ENCODE measurements around the gene LGALS12.
A peak's percentile ranks its signal among the peaks of the same experiment; 100 is the strongest.
"Not testable (repeated sequence)": the region's sequence is repeated elsewhere in the genome, so short reads cannot be mapped to it uniquely, and the experiment has no call there.

Gene LGALS12

GRCh38 chr11:63504933-63505586 is 824 bp upstream of the LGALS12 start:
- no peak for DNase-seq (ENCODE audit: low spot score)

- DNase-seq (ENCODE audit: low spot score) = no peak
These were observed 992 bp downstream of the LGALS12 start for GRCh38 chr11:63506876-63507275.

- no peak for DNase-seq (ENCODE audit: low spot score)
These were observed 1.6 kb downstream of the LGALS12 start for GRCh38 chr11:63507511-63507910.

GRCh38 chr11:63508009-63508408 is 2.1 kb downstream of the LGALS12 start:
- DNase-seq (ENCODE audit: low spot score) = peak; percentile 11

GRCh38 chr11:63508745-63509144 is 2.9 kb downstream of the LGALS12 start:
- DNase-seq (ENCODE audit: low spot score) = no peak

- DNase-seq (ENCODE audit: low spot score) = no peak
These were observed 4.6 kb downstream of the LGALS12 start for GRCh38 chr11:63510360-63511047.

- DNase-seq (ENCODE audit: low spot score) = no peak
These were observed 5.3 kb downstream of the LGALS12 start for GRCh38 chr11:63511048-63511748.

GRCh38 chr11:63512816-63513215 is 6.9 kb downstream of the LGALS12 start:
- no peak for DNase-seq (ENCODE audit: low spot score)

GRCh38 chr11:63516109-63516508 is 10.2 kb downstream of the LGALS12 start:
- DNase-seq (ENCODE audit: low spot score) = no peak

- no peak for DNase-seq (ENCODE audit: low spot score)
These were observed 11.3 kb downstream of the LGALS12 start for GRCh38 chr11:63517156-63517555.

- DNase-seq (ENCODE audit: low spot score) = no peak
These were observed 12.7 kb downstream of the LGALS12 start for GRCh38 chr11:63518548-63518947.

- DNase-seq (ENCODE audit: low spot score) = no peak
These were observed 14.8 kb downstream of the LGALS12 start for GRCh38 chr11:63520606-63521170.

GRCh38 chr11:63521896-63522295 is 16.0 kb downstream of the LGALS12 start:
- no peak for DNase-seq (ENCODE audit: low spot score)

- DNase-seq (ENCODE audit: low spot score) = no peak
These were observed 17.3 kb downstream of the LGALS12 start for GRCh38 chr11:63523151-63523550.

- no peak for DNase-seq (ENCODE audit: low spot score)
These were observed 21.8 kb downstream of the LGALS12 start for GRCh38 chr11:63527667-63528066.

- not testable (repeated sequence) for DNase-seq (ENCODE audit: low spot score)
These were observed 22.3 kb downstream of the LGALS12 start for GRCh38 chr11:63528156-63528555.

- DNase-seq (ENCODE audit: low spot score) = not testable (repeated sequence)
These were observed 22.9 kb downstream of the LGALS12 start for GRCh38 chr11:63528729-63529278.

- DNase-seq (ENCODE audit: low spot score) = not testable (repeated sequence)
These were observed 23.5 kb downstream of the LGALS12 start for GRCh38 chr11:63529373-63529772.

- DNase-seq (ENCODE audit: low spot score) = no peak
These were observed 24.1 kb downstream of the LGALS12 start for GRCh38 chr11:63530021-63530420.

GRCh38 chr11:63531074-63531792 is 25.3 kb downstream of the LGALS12 start:
- peak; percentile 55 for DNase-seq (ENCODE audit: low spot score)

- DNase-seq (ENCODE audit: low spot score) = no peak
These were observed 26.2 kb downstream of the LGALS12 start for GRCh38 chr11:63532117-63532516.

Data from activated CD4-positive, alpha-beta T cell treated with anti-CD3 and anti-CD28 coated beads, Interleukin-2, Interleukin-4, amounts not matched to agents 100 ng/mL and 50 ng/mL, durations not matched to agents 16 hours and 8 hours (primary cell).